Activated B cell treated with CpG ODN at 0.5 μM for 24 hours (primary cell): ENCODE results near the gene MRPL18. TPM values are rescaled to one million over a fixed set of nuclear protein-coding genes. Genes with fewer than 3 reads are reported as not detected.

Source experiments
- ATAC-seq: fragments of 200-7000 bp; cut with Tn5 transposase; one replicate; pipeline ENCODE4 v1.10.0; 2021; ENCODE audit warnings: low read depth, mild to moderate bottlenecking, moderate library complexity
- CTCF ChIA-PET: fragments of 350-600 bp; sonication (Branson Sonifier 250); formaldehyde crosslinking; loops from one replicate; lab custom pipeline; 2021; ENCODE audit warnings: antibody characterized with exemption; lab: Charles Lee
- POLR2A ChIA-PET: fragments of 350-600 bp; sonication (Branson Sonifier 250); formaldehyde crosslinking; loops from one replicate; lab custom pipeline; 2021; ENCODE audit warnings: antibody characterized with exemption; lab: Charles Lee
- DNase-seq: peaks from one replicate; pipeline ENCODE4 v3.0.0; 2022
- H3K27ac Mint-ChIP-seq: one replicate; pipeline ENCODE4 v1.8.0; 2020; ENCODE audit warnings: mixed read lengths
- H3K27me3 Mint-ChIP-seq: one replicate; pipeline ENCODE4 v1.8.0; 2021; ENCODE audit warnings: mixed read lengths
- H3K36me3 Mint-ChIP-seq: one replicate; pipeline ENCODE4 v1.8.0; 2021; ENCODE audit warnings: low read depth, mixed read lengths
- H3K4me1 Mint-ChIP-seq: one replicate; pipeline ENCODE4 v1.8.0; 2021; ENCODE audit warnings: mixed read lengths
- H3K4me3 Mint-ChIP-seq: one replicate; pipeline ENCODE4 v1.8.0; 2020; ENCODE audit warnings: mild to moderate bottlenecking, mixed read lengths
- H3K9me3 Mint-ChIP-seq: one replicate; pipeline ENCODE4 v1.8.0; 2020; ENCODE audit warnings: mixed read lengths
- CTCF ChIP-seq: fragments of 200-600 bp; IDR thresholded peaks from one replicate; pipeline ENCODE4 v1.8.0; 2022; ENCODE audit warnings: antibody characterized with exemption, mild to moderate bottlenecking
- intact Hi-C: fragments of 100-400 bp; cut with micrococcal nuclease; formaldehyde crosslinking; loops from one replicate; pipeline ENCODE4 v1.15.1; 2024
- total RNA-seq: library from RNA; stranded (reverse); gene quantifications from 2 replicates; pipeline ENCODE4 v1.2.3, GENCODE V29; 2022

MRPL18 gene
- total RNA-seq, 1 donor from 2014 or later, result 44.7 TPM

GRCh38 chr6:159817951-159818739 lies 27.9 kb downstream of the MRPL18 start:
- H3K27me3 Mint-ChIP-seq, result no peaks in the 10 kb centered on the region
- POLR2A ChIA-PET, result no interaction called here
- DNase-seq, result no peak
- ATAC-seq, result no peak
- no peaks in the 10 kb centered on the region for H3K36me3 Mint-ChIP-seq
- H3K4me1 Mint-ChIP-seq, result peaks cover 21% of the 10 kb centered on the region
- H3K4me3 Mint-ChIP-seq, result no peak overlapping the region
- H3K9me3 Mint-ChIP-seq, result no peaks in the 10 kb centered on the region
- intact Hi-C loops, result no loop called here
- no peak for TF ChIP-seq CTCF
- H3K27ac Mint-ChIP-seq, result no peak overlapping the region
- CTCF ChIA-PET, result no interaction called here

GRCh38 chr6:159819098-159819497 lies 28.8 kb downstream of the MRPL18 start:
- intact Hi-C loops, result no loop called here
- ChIA-PET POLR2A (no interaction called here), CTCF (no interaction called here)
- H3K9me3 Mint-ChIP-seq, result no peaks in the 10 kb centered on the region
- H3K4me3 Mint-ChIP-seq, result no peak overlapping the region
- peaks cover 21% of the 10 kb centered on the region for H3K4me1 Mint-ChIP-seq
- no peak for ATAC-seq
- no peak for TF ChIP-seq CTCF
- no peaks in the 10 kb centered on the region for H3K27me3 Mint-ChIP-seq
- DNase-seq, result no peak
- no peaks in the 10 kb centered on the region for H3K36me3 Mint-ChIP-seq
- H3K27ac Mint-ChIP-seq, result no peak overlapping the region

GRCh38 chr6:159819932-159820640 lies 29.8 kb downstream of the MRPL18 start:
- intact Hi-C loops, result no loop called here
- H3K27me3 Mint-ChIP-seq, result no peaks in the 10 kb centered on the region
- ChIA-PET CTCF (no interaction called here), POLR2A (no interaction called here)
- peaks cover 21% of the 10 kb centered on the region for H3K4me1 Mint-ChIP-seq
- H3K4me3 Mint-ChIP-seq, result peak overlapping the region; percentile 69
- DNase-seq, result no peak
- peak; percentile 60 for ATAC-seq
- TF ChIP-seq CTCF, result no peak
- no peak overlapping the region for H3K27ac Mint-ChIP-seq
- no peaks in the 10 kb centered on the region for H3K36me3 Mint-ChIP-seq
- no peaks in the 10 kb centered on the region for H3K9me3 Mint-ChIP-seq

GRCh38 chr6:159821122-159821521 lies 30.9 kb downstream of the MRPL18 start:
- H3K9me3 Mint-ChIP-seq, result no peaks in the 10 kb centered on the region
- TF ChIP-seq CTCF, result no peak
- H3K4me3 Mint-ChIP-seq, result peak overlapping the region; percentile 25
- no peaks in the 10 kb centered on the region for H3K36me3 Mint-ChIP-seq
- H3K27me3 Mint-ChIP-seq, result no peaks in the 10 kb centered on the region
- no peak for ATAC-seq
- ChIA-PET POLR2A (no interaction called here), CTCF (no interaction called here)
- intact Hi-C loops, result no loop called here
- no peak for DNase-seq
- H3K4me1 Mint-ChIP-seq, result peaks cover 21% of the 10 kb centered on the region
- H3K27ac Mint-ChIP-seq, result no peak overlapping the region

GRCh38 chr6:159821726-159822125 lies 31.5 kb downstream of the MRPL18 start:
- ATAC-seq (no peak), DNase-seq (no peak)
- Mint-ChIP-seq H3K4me3 (no peak overlapping the region), H3K27ac (no peak overlapping the region), H3K4me1 (peaks cover 21% of the 10 kb centered on the region), H3K9me3 (no peaks in the 10 kb centered on the region), H3K27me3 (no peaks in the 10 kb centered on the region), H3K36me3 (no peaks in the 10 kb centered on the region)
- ChIA-PET POLR2A (no interaction called here), CTCF (no interaction called here)
- TF ChIP-seq CTCF, result no peak
- intact Hi-C loops, result no loop called here
